HUES48 (cell line): ENCODE results near the gene SUSD1.
A peak's percentile ranks its signal among the peaks of the same experiment; 100 is the strongest.

Experiments used
- H3K27ac ChIP-seq: one replicate; pipeline ENCODE4 v1.7.0; 2013; ENCODE audit warnings: low read depth, low read length, inconsistent platforms
- H3K27me3 ChIP-seq: 2 replicates; pipeline ENCODE4 v1.6.1; 2013; ENCODE audit warnings: mild to moderate bottlenecking, low read length; ENCODE audit not compliant: control insufficient read depth, insufficient read depth
- H3K36me3 ChIP-seq: 2 replicates; pipeline ENCODE4 v1.6.1; 2013; ENCODE audit warnings: low read length; ENCODE audit not compliant: control insufficient read depth, insufficient read depth
- H3K4me1 ChIP-seq: 2 replicates; pipeline ENCODE4 v1.6.1; 2013; ENCODE audit warnings: mild to moderate bottlenecking, low read length; ENCODE audit not compliant: control insufficient read depth, insufficient read depth
- H3K4me3 ChIP-seq: 2 replicates; pipeline ENCODE4 v1.5.1; 2013; ENCODE audit warnings: mild to moderate bottlenecking, low read depth, low read length
- H3K9ac ChIP-seq: 2 replicates; pipeline ENCODE4 v1.6.1; 2013; ENCODE audit warnings: mild to moderate bottlenecking, low read depth, low read length, moderate library complexity
- H3K9me3 ChIP-seq: 2 replicates; pipeline ENCODE4 v1.6.1; 2013; ENCODE audit warnings: low read length; ENCODE audit not compliant: control insufficient read depth, insufficient read depth

SUSD1 gene

DNA sequence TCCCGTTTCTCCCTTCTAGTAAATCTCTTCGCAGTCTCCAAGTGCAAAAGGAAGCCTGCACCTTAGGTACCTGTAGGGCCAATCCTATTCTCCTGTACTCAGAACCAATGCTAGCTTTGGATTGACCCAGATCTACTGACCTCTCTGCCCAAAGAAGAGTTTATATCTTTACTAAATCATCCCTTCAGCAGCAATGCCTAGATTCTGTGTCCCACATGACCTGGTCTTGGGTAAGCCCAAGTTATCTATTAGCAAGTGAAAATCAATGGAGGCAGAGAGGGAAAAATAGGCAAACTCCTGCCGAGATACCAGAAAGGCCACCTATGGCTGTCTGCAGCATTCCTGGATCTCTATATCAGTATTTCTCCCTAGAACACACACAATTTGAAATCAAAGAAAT, 60.0 kb downstream of the SUSD1 start:
- no peak overlapping the region for H3K9ac ChIP-seq
- H3K9me3 ChIP-seq, result no peaks in the 10 kb centered on the region
- no peak overlapping the region for H3K4me3 ChIP-seq
- H3K27ac ChIP-seq, result no peak overlapping the region
- no peaks in the 10 kb centered on the region for H3K27me3 ChIP-seq
- H3K4me1 ChIP-seq, result no peaks in the 10 kb centered on the region
- no peaks in the 10 kb centered on the region for H3K36me3 ChIP-seq

DNA sequence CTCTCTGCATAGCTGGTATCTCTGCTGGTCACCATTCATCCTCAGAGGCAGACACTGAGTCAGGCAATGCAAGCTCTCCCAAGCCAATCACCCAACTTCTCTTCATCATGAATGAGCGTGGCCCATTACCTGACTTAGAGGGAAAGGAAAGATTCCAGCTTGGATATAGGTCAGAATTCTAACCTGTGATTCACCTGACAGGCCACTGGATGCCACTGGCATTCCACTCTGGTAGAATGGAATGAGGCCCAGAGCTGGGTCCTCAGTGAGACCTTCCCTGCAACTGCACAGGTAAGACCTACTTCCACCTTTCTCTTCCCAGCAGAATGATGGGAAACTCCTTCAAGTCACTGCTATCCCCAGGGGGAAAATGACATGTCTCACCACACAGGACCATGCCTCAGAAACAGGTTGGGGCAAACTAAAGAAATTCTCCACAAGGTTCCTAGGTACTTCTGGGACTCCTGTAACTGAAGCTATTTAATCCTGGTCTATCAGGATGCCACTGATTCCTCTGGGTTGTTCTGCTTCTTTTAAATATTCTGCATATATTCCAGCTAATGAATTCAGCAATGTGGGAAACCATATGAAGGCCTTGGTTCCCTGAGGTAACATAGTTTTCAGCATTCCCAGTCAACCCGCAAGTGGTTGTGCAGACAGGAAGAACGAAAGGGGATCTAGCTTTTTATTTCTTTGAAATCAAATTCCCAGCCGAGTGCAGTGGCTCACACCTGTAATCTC, 62.0 kb downstream of the SUSD1 start:
- Histone ChIP-seq H3K4me3 (no peak overlapping the region), H3K36me3 (no peaks in the 10 kb centered on the region), H3K4me1 (no peaks in the 10 kb centered on the region)

DNA sequence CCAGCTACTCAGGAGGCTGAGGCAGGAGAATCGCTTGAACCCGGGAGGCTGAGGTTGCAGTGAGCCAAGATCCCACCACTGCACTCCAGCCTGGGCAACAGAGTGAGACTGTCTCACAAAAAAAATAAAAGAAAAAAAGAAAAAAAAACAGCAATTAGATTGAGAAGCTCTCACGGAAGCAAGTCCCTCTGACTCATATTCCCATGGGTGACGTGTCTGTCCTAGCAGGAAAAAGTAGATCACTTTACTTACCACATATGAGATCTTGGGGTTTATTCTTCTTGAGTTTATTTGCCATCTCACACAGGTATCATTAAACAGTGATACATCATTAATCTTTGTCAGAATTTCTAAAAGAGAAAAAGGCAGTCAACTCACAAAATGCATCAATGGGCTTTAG, 62.6 kb downstream of the SUSD1 start:
- no peak overlapping the region for H3K27ac ChIP-seq
- no peak overlapping the region for H3K4me3 ChIP-seq
- H3K27me3 ChIP-seq, result no peaks in the 10 kb centered on the region
- no peak overlapping the region for H3K9ac ChIP-seq
- H3K9me3 ChIP-seq, result no peaks in the 10 kb centered on the region
- no peaks in the 10 kb centered on the region for H3K36me3 ChIP-seq
- H3K4me1 ChIP-seq, result no peaks in the 10 kb centered on the region

More for the DNA sequence above, 62.0 kb downstream of the SUSD1 start:
- Histone ChIP-seq H3K9me3 (no peaks in the 10 kb centered on the region), H3K27me3 (no peaks in the 10 kb centered on the region), H3K27ac (peak overlapping the region; percentile 5), H3K9ac (no peak overlapping the region)

DNA sequence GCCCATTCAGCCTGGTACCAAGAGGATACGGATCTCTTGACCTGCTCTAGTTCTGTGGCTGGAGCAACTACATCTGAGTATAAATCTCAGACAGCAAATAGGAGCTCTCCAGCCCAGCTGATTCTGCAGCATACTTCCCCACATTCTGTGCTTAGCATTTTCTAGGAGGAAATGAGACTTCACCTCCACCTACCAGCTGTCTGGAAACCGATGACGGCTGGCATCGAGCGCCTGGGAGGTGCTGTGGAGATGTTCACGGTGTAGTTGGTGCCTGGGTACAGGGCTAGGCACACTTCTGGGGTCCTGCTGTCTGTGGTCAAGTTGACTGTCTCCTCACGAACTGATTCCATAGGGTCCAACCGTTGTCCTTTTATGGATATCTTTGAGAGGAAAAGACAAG, 63.6 kb downstream of the SUSD1 start:
- H3K27me3 ChIP-seq, result no peaks in the 10 kb centered on the region
- H3K4me3 ChIP-seq, result no peak overlapping the region
- H3K9ac ChIP-seq, result no peak overlapping the region
- H3K9me3 ChIP-seq, result no peaks in the 10 kb centered on the region
- no peaks in the 10 kb centered on the region for H3K36me3 ChIP-seq
- no peaks in the 10 kb centered on the region for H3K4me1 ChIP-seq
- H3K27ac ChIP-seq, result no peak overlapping the region

DNA sequence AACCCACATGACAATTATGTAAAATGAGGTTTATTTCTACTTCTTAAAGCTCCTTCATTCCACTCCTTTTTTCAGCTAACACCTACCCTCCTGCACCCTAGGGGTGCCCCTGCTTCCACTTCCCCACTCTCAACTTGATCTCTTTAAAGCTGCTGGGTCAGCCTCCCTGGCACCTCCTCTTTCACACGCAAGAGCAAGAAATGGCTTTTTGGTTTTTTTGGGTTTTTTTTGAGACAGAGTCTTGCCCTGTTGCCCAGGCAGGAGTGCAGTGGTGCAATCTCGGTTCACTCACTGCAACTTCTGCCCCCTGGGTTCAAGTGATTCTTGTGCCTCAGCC, 64.4 kb downstream of the SUSD1 start:
- Histone ChIP-seq H3K27me3 (no peaks in the 10 kb centered on the region), H3K27ac (no peak overlapping the region), H3K4me1 (no peaks in the 10 kb centered on the region), H3K9me3 (no peaks in the 10 kb centered on the region), H3K36me3 (no peaks in the 10 kb centered on the region), H3K9ac (no peak overlapping the region), H3K4me3 (no peak overlapping the region)

DNA sequence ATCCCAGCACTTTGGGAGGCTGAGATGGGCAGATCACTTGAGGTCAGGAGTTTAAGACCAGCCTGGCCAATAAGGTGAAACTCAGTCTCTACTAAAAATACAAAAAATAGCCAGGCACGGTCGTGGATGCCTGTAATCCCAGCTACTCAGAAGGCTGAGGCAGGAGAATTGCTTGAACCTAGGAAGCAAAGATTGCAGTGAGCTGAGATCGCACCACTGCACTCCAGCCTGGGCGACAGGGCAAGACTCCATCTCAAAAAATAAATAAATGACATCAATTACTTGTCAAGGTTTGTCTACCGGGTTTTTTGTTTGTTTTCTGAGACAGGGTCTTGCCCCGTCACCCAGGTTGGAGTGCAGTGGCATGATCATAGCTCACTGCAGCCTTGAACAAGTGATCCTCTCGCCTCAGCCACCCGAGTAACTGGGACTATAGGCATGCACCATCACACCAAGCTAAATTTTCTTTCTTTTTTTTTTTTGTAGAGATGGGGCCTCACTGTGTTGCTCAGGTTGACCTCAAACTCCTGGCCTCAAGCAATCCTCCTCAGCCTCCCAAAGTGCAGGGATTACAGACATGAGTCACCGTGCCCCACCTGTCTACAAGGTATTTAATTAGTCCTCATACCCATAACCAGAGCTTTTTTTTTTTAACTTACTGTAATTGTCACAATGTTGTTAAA, 64.9 kb downstream of the SUSD1 start:
- no peak overlapping the region for H3K4me3 ChIP-seq
- H3K4me1 ChIP-seq, result no peaks in the 10 kb centered on the region
- no peaks in the 10 kb centered on the region for H3K27me3 ChIP-seq
- no peak overlapping the region for H3K27ac ChIP-seq
- H3K9ac ChIP-seq, result no peak overlapping the region
- H3K36me3 ChIP-seq, result no peaks in the 10 kb centered on the region
- H3K9me3 ChIP-seq, result no peaks in the 10 kb centered on the region

DNA sequence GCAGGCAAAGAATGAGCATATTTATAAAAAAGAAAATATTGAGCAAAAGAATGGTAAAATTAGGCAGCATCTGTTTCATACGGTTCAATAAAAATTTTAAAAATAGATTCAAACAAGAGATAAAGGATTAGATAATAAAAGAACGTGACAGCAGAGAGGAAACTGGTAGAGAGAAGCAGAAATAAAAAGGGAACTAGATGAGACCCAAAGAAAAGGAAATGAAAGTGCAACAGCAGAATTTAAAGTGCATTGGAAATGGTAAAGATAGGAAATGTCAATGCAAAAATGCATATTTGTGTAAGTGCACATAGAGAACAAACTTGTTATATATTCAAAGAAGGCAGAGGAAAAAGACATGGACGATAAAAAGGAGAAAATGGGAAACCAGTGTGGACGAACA, 70.2 kb downstream of the SUSD1 start:
- Histone ChIP-seq H3K4me3 (no peak overlapping the region), H3K9me3 (no peaks in the 10 kb centered on the region), H3K9ac (no peak overlapping the region), H3K27me3 (no peaks in the 10 kb centered on the region), H3K27ac (no peak overlapping the region), H3K4me1 (no peaks in the 10 kb centered on the region), H3K36me3 (no peaks in the 10 kb centered on the region; the same call in 1 of the 2 replicates)

DNA sequence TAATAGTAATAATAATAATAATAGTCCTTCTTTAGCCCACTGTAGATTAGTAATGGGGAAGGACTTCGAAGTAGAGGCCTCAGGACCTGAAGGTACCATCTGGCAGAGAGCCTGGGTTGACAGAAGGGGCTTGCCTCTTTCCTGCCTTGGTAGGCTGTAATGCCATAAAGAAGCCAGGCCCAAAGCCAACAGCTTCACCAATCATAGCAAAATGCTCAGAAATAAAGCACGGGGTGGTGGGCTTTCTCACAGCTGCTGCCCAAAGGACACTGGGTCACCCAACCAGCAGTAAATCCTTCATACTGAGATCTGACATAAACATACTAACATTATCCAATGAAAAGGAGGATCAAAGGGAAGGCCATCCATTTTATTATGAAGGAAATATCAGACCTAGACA, 70.7 kb downstream of the SUSD1 start:
- H3K9ac ChIP-seq, result no peak overlapping the region
- H3K4me3 ChIP-seq, result no peak overlapping the region
- H3K27ac ChIP-seq, result no peak overlapping the region
- no peaks in the 10 kb centered on the region for H3K9me3 ChIP-seq
- H3K36me3 ChIP-seq, result no peaks in the 10 kb centered on the region; the same call in 1 of the 2 replicates
- no peaks in the 10 kb centered on the region for H3K4me1 ChIP-seq
- H3K27me3 ChIP-seq, result no peaks in the 10 kb centered on the region

DNA sequence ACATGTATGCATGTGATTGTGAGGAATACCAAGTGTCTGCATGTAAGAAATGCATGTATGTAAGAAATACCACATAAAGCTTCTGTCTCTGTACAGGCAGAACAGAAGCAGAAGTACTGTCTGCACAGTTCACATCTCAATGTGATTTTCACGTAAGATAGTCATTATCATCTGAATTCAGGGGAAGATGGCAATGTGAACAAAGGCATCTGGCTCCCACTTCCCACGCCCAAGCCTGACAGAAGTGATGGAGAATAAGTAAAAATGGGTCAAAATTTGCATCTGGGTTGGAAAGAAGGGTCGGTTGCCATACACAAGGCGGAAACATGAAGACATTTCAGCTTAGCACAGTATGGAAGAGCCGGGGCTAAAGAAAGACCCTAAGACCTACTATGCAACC, 71.7 kb downstream of the SUSD1 start:
- H3K9me3 ChIP-seq, result no peaks in the 10 kb centered on the region
- H3K27me3 ChIP-seq, result no peaks in the 10 kb centered on the region
- no peak overlapping the region for H3K27ac ChIP-seq
- peaks cover 10% of the 10 kb centered on the region for H3K4me1 ChIP-seq
- no peak overlapping the region for H3K9ac ChIP-seq
- no peak overlapping the region for H3K4me3 ChIP-seq
- H3K36me3 ChIP-seq, result no peaks in the 10 kb centered on the region; the same call in 1 of the 2 replicates

DNA sequence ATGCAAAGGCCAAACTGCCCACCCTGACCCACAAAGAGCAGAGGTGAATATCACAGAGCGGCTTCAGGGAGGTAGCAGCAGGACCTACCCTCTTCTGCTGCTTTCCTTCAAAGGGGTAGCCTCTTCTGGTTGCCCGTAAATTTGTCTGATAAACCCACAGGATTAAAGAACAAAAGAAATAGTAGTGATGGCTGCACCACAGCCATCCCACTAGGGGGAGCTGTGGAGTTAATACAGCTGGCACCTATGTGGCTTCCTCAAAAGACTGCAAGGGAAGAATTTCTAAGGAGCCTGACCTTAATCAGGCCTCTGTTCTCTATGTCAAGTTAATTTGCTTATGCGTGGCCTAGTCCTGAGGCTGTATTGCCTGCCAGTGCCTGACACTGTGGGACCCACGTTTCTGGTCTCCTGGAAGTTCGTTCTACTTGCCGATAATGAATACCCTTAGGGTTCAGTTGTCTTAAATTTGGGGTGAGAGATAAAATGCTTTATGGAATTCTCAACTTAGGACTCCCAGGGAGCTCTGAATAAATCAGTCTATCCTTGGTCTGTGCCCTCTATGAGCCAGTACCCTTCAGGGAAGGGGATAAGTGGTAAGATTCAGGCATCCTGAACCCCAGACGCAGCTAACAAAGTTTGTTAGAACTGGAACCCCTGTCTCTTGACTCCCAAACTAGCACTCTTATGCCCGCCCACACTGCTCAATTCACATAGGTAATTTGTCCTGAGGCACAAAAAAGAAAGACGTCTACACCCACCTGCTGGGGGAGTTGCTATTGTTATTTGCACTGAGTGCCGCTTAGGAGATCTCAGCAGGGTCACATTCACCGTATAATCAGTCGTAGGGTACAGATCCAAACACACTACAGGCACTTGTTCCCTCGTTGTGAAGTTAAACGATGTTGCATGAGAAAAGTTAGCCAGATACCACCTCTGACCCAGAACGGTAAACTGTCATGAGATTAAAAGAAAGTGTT, 77.1 kb downstream of the SUSD1 start:
- Histone ChIP-seq H3K27ac (peak overlapping the region; percentile 91), H3K4me1 (peaks cover 16% of the 10 kb centered on the region), H3K9ac (peak overlapping the region; percentile 37), H3K27me3 (no peaks in the 10 kb centered on the region), H3K9me3 (no peaks in the 10 kb centered on the region), H3K36me3 (no peaks in the 10 kb centered on the region; the same call in 1 of the 2 replicates), H3K4me3 (peak overlapping the region; percentile 24; the same call in 1 of the 2 replicates)
